ENCODE results near the gene SLA2.
"Not testable (repeated sequence)": the region's sequence is repeated elsewhere in the genome, so short reads cannot be mapped to it uniquely, and the experiment has no call there.

SLA2 gene

DNA sequence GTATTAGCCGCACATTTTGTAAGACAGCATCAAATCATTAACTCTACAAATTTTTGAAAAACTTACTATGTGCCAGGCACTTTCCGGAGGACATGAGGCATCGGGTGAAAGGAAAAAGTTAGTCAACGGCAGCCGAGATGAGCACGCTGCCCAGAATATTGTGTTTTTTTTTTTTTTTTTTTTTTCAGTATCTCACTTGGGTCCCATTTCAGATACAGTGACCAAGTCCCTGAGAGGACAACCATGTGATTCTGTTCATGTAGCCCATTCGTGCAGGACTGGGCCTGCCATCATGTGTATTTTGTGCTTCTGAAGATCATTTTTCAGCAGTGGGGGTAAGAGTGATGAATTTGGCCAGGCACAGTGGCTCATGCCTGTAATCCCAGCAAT, 1.3 kb downstream of the SLA2 start:
- DNase-seq = no peak

DNA sequence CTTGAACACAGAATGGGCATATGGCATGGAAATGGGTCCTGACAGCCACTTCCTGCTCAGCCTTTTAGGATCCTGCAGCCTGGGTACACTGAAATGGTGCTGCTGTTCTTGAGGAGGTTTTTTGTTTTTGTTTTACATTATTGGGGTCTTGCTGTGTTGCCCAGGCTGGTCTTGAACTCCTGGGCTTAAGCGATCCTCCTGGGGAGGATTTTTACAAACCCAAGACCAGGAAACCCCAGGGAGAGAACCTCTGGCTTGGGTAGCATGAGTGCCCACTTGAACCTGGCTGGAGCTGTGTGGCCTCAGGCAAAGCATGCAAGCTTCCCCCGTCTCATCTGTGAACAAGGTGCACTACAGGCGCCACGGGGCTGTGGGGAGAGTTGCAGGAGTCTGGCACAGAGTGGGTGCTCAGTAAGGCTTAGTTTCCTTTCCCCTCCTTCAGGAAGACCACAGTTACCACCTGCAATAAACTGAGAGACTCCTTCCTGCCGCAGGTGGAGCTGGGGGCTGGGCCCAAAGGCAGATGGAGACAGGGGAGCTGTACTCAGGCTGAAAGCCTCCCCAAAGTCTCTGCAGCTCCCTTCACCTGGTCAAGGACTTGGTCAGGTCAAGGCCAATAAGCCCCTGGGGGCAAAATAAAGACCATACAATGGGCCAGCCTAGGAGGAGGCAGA, 1.8 kb downstream of the SLA2 start:
- DNase-seq = no peak

DNA sequence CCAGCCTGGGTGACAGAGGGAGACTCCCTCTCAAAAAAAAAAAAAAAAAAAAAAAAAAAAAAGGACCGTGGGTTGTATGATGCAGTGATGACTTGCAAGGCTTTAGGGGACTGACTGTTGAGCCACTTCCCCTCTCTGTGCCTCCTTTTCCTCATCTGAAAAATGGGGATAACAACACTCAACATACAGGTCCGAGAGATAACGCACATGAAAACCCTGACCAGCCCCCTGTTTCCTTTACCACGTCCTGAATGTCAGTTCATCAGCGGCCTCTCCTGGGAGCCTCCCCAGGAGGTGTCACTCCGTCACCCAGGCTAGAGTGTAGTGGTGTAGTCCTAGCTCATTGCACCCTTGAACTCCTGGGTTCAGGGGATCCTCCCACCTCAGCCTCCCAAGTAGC, 3.9 kb downstream of the SLA2 start:
- DNase-seq = no peak

DNA sequence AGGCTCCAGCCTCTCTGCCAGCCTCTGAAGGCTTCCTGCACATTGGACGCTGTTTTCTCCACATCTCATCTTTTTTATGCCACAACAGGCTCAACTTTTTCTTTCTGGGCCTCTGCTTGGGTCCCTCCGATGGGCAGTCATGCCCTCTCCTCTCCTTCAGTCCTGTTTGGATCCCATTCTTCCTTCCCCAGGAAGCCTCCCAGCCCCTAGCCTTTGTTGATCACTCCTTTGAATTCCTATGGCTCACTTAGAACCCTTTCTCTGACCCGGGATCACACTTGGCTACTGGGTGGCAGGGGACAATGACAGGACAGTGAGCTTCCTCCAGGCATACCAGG, 4.5 kb downstream of the SLA2 start:
- no peak for DNase-seq

DNA sequence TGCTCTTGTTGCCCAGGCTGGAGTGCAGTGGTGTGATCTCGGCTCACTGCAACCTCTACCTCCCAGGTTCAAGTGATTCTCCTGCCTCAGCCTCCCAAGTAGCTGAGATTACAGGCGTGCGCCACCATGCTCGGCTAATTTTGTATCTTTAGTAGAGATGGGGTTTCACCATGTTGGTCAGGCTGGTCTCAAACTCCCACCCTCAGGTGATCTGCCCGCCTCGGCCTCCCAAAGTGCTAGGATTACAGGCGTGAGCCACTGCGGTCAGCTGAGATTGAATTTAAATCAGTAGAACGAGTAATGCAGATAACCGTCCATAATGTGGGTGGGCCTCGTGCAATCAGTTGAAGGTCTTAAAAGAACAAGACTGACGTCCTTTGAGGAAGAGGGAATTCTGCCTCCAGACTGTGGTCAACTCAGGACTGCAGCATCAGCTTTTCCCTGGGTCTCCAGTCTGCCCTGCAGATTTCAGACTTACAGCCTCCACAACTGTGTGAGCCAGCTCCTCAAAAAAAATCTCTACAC, 7.1 kb downstream of the SLA2 start:
- DNase-seq = not testable (repeated sequence)

DNA sequence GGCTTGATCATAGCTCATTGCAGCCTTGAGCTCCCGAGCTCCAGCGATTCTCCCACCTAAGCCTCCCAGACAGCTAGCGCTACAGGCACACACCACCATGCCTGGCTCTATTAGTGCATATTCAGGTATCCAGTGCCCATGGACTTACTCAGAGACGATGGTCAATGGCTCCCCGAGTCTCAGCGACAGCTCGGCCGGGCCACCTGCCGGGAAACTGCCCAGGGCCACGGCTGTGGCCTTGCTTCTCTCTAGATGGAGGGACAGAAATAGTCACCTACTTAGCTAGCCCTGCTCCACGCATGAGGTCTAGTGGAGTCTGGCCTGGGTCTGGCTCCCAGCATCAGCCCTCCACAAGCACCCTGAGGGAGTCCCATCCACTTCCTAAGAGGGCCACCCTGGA, 11.7 kb downstream of the SLA2 start:
- DNase-seq = no peak

DNA sequence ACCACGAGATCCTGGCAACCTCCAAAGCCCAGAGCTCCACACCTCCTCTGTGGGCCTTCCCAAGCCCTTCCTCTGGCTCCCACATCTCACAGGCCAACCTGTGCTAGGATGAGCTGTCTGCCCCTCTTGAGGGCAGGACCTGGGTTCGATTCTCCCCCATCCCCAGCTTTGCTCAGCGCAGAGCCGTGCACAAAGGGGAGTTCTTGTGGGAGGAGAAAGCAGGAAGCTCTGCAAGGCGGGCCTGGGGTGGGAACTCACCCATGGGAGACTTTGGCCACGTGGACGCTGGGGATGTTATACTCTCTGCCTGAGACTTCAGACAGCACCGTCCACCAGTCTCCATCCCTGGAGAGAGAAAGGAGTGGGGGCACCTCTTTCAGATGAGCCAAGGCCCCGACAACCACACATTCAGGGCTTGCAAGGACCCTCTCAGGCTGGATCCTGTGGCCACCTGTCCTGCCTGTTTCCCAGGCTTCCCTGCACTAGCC, 12.7 kb downstream of the SLA2 start:
- no peak for DNase-seq

DNA sequence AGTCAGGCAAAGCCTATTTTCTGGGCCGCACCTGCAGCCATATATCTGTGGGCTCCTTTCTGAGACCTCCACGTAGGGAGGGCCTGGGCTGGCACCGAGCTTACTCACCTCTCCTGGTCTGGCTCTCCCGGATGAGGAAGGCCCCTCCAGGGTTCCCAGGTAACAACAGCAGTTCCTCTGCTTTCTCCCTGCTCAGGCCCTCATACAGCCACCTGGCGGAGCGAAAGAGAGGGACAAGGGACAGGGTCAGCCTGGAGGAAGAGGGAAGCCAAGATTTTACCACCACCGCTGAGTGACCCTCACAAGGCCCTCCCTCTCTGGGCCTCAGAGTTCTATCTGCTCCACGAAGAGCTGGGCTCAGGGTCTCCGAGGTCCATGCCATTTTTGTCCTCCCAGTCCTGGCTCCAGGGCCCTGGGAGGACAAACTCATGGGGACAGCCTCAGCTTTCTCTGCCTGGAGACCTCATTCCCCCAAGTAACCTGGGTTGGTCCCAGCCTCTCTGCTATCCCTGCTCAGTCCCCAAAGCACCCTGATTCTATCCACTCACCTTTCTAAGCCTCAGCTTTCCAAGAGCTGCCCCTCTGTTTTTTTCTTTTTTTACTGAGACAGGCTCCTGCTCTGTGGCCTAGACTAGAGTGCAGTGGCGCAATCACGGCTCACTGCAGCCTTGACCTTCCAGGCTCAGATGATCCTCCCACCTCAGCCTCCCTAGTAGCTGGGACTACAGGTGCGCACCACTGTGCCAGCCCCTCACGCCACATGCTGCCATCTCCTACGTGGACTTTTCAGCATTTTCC, 13.3 kb downstream of the SLA2 start:
- DNase-seq = no peak

DNA sequence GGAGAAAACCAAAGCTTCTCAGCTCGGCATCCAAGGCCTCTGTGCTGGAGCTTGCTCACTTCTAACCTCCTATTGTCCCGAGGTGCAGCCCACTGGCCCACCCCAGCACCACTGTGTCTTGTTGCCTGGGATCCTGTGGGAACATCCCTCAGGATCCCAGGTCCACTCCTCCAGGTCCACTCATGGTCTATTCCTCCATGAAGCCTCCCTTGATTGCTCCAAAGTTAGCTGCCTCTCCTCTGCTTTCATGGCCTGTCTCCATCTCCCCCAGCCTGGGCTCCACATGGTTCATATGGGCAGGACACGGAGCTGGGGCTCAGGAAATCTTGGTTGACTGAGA, 13.9 kb downstream of the SLA2 start:
- no peak for DNase-seq

DNA sequence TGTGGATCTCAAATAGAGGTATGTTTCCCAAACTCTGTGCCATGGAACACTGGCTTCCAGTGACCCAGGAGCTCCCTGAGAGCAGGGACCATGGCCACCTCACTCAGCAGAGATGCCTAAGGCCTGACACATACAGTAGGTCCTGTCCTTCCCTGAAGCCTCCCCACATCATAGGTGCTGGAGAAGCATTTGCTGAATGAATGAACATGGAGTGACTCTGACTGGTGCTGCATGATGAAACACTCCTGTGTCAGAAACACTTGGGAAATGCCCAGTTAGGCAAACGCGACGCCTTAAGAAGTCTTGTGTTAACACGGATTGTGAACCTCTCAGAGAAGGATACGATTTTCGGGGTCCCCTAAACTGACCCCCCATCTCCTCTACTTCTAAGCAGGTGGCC, 14.3 kb downstream of the SLA2 start:
- no peak for DNase-seq

DNA sequence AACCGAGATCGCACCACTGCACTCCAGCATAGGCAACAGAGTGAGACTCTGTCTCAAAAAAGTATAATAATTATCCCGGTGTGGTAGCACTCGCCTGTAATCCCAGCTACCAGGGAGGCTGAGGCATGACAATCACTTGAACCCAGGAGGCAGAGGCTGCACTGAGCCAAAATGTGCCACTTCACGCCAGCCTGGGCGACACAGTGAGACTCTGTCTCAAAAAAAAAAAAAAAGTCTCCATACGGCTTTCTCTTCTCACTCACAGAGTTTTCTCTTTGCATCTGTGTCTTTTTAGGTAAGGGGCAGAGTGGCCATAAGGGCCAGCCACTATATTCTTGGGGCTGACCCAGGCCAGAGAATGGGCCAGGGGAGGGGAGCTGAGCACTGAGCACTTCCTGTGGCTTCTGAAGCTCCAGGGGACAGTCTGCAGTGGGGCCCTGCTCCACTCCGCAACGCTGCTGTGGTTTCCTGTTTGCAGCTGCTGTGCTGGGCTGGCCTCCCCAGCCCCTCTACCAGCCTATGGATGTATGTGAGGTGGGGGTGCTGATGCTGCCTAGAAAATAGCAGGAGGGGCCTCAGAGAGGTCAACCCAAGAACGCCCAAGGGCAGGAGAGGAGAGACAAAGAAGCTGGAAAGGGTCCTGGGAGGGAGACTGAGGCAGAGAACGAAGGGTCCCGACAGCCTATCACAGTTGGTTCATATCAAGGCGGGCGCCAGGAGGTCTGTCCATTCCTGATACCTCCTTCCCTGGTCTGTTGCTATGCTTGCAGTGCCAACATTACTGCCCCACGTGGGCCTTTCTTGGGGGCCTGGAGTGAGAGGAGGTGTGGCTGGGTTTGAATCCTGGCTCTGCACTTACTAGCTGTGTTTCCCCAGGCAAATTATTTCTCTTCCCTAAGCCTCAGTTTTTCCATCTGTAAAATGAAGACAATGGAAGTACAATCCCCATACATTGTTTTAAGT, 16.0 kb downstream of the SLA2 start:
- no peak for DNase-seq

DNA sequence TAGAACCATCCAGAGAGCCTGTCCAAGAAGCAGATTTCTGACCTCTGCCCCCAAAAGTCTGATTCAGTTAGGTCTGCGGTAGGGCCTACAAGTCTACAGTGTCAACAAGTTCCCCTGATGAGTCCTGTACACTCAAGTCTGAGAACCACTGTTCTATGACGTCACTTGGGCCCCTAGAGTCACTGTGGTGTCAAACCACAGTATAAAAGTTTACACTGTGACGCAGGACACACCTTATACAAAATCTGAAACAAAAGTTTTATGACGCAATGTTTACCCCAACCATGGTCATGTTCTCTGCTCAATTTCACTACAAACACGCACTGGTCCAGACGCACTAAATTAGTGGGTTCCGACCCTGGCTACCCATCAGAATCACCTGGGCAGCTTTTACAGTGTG, 17.9 kb downstream of the SLA2 start:
- no peak for DNase-seq

DNA sequence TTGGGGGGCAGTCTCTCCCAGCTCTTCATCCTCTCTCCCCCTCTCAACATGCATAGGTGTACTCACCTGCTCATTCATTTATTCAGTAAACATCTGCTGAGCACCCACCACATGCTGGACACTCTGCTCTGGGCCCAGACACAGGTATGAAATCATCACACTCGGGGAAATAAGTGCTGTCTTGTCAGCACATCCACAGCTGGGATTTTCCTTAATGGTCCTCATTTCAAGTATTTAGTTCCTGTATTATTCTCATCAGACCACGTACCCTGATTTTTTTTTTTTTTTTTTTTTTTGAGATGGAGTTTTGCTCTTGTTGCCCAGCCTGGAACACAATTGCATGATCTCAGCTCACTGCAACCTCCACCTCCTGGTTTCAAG, 21.1 kb downstream of the SLA2 start:
- no peak for DNase-seq

DNA sequence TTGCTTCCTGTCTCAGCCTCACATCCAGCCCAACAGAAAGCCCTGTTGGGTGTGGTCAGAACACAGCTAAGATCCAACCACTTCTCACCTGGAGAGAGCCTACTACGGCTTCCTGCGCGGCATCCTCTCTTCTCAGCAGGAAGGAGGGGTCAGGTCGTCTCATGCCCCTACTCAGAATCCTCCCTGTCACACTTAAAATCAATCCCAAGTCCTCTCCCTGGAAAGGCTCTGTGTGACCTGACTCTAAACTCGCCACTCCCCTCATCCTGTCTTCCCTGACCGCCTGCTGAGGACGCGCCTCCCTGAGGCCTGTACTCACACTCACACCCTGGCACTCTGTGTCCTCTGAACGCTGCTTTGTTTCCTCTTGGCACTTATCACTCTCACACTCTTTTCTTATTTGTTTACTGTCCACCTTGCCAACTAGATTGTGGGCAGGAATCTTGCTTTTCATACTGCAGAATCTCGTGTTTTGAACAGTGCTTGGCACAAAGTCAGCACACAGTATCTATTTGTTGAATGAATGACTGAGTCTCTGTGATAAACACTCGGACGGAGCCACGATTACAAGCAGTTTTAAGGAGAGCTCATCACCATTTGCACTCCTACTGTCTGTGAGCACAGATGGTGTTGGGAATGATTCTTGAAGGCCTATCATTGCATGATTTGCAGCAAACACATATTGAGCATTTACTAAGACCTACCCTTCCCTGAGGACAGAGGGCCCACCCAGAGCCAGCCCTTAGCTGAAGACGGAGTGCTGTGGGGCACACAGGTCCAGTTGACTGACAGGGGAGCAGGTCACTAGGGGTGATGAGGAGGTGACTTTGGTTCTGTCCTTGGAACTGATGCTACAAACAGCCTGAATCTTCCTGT, 21.7 kb downstream of the SLA2 start:
- DNase-seq = no peak

DNA sequence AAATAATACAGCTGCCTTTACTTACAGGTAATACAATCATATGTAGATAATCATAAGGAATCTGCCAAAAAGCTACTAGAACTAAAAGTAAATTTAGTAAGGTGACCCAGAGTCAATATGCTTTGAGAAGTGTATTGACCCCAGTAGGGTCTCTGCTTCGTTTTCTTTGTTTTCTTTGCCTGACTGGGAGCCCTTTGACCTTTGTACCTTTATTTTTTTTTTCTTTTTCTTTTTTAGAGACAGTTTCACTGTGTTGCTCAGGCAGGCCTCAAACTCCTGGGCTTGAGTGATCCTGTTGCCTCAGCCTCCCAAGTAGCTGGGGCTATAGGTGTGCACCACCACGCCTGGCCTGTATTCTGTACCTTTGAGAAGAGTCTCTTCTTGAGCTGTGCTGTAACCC, 22.6 kb downstream of the SLA2 start:
- DNase-seq = no peak

DNA sequence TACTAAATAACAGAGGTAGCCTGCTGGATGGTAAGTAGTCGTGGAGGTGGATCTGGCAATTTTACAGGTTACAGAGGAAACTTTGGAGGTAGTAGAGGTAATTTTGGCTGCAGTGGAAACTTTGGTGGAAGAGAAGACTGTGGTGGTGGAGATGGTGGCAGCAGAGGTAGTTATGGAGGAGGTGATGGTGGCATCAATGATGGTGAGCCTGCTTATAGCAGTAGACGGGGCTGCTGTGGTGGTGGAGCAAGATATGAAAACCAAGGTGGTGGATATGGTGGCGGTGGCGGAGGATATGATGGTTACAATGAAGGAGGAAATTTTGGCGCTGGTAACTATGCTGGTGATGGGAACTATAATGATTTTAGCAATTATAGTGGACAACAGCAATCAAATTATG, 25.1 kb downstream of the SLA2 start:
- no peak for DNase-seq

DNA sequence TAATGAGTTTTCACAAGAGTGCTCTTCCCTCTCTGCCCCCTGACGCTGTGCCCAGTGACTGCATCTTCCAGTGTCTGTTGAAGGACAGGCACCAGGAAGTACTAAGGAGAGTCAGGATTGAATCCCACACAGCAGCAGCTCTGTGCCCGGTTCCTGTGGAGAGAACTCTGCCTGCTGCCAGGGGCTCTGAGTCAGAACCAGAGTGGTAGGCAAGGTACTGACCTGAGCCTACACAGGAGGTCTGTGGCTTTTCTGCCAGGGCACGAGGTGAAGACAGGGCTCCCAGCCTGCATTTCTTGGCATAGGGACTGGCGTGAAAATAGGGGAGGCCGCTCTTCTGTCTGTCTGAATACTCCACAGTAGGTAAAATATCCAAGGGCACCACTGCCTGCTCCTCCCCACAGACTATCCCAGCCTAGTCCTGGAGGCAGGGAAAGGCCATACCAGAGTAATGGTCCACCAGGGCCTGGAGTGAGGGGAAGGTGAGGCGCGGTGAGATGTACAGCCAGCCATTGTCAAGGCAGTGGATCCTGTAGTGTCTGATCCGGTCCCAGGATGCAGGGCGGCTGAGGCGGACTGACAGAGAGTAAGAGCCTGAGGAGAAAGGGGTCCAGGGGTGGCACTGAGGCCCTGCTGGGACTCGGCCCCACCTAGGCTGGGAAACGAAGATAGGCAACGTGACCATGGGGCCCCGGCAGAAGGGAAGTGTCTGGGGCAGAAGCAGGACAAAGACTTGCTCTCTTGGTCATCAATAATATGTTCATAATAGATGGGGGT, 31.0 kb downstream of the SLA2 start:
- no peak for DNase-seq

DNA sequence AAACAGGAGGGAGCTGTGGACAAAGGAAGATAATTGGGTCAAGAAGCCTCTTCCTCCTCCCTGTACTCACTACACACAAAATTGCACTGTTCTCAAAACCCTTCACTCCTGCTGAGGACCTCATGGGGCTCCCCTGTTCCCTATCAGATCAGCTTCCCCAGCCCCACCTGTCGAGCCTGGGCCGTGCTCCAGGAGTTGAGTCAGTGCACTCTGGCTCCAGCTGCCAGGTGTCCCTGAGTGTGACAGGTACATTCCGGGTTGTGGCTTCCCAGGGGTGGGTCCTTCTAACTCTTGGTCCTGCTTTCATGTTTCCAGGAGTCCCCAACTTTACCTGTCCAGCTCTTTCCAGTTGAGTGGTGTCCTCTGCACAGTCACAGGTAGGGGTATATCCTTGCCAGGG, 32.0 kb downstream of the SLA2 start:
- DNase-seq = no peak

DNA sequence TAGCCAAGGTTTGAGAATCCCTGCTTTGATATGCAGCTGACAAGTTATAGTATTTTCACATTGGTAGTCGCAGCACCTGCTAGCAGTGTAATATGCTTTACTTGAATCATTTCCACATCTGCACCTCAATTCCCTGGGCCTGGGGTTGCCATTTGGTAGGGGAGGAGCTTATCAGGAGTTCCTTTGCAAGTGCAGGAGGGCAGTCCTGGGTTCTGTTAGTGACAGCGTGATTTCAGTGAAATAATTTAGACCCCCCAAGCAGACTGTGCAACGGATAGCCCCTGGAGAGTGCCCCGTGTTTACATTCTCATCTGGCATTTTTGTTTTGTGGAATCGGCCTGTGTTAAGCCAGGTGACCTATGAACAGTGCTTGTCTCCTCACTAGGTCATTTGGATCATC, 34.4 kb downstream of the SLA2 start:
- no peak for DNase-seq

DNA sequence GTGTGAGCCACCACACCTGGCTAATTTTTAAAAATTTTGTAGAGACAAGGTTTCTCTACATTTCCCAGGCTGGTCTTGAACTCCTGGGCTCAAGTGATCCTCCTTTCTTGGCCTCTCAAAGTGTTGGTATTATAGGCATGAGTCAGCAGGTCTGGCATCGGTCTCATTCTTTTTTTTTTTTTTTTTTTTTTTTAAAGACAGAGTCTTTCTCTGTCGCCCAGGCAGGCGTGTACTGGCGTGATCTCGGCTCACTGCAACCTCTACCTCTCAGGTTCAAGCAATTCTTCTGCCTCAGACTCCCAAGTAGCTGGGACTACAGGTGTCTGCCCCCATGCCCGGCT, 37.6 kb downstream of the SLA2 start:
- not testable (repeated sequence) for DNase-seq

DNA sequence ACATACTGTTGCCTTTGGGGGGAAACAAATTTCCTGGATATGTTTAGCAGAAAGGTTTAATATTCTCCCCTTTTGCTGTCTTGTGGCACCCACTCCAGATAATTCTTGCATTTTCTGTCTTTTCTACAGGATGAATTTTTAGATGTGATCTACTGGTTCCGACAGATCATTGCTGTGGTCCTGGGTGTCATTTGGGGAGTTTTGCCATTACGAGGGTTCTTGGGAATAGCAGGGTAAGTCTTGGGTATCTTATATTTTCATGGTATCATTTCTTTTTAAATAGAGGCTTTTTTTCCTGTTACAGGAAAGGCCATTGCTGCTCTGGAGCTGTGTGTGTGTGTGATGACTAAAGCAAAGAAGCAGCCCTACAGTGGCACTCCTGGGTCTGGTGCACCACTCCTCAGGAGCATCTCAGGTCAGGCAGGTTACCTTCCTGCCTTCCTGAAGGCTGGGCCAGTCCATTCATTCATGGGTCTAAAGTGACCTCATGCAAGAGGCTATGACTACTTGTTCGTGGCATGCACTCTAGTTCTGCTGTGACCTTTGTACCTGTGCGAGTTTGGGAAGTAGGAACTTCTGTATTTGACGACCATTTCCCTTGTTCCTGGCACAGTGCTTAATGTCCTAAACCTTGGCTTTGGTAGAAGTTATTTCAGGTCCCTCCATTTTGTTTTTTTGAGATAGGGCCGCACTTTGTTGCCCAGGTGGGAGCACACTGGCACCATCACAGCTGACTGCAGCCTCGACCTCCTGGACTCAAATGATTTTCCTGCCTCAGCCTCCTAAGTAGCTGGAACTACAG, 38.2 kb downstream of the SLA2 start:
- DNase-seq = no peak

Data from NCI-H1694 treated with DMSO at 0.1 percent for 48 hours (cell line).